HEK293 (cell line): ENCODE measurements around the gene GGA1.

Experiments
- GLI4 ChIP-seq: fragments of 450-650 bp; formaldehyde crosslinking; IDR thresholded peaks from 2 replicates; pipeline ENCODE4 v1.5.1; 2016; ENCODE audit warnings: missing biosample characterization, missing genetic modification characterization
- GLIS2 ChIP-seq: fragments of 450-650 bp; formaldehyde crosslinking; IDR thresholded peaks from 2 replicates; pipeline ENCODE4 v1.5.1; 2016; ENCODE audit warnings: missing biosample characterization, missing genetic modification characterization
- SETDB1 ChIP-seq: IDR thresholded peaks from one replicate; pipeline ENCODE4 v1.6.1; 2017; ENCODE audit warnings: mild to moderate bottlenecking, low read length, moderate library complexity, mixed read lengths; ENCODE audit not compliant: insufficient read length
- SP7 ChIP-seq: fragments of 450-650 bp; formaldehyde crosslinking; IDR thresholded peaks from 2 replicates; pipeline ENCODE4 v1.5.1; 2016; ENCODE audit warnings: missing biosample characterization, missing genetic modification characterization
- YY1 ChIP-seq: fragments of 450-650 bp; formaldehyde crosslinking; IDR thresholded peaks from 2 replicates; pipeline ENCODE4 v1.5.1; 2018; ENCODE audit warnings: missing biosample characterization, missing genetic modification characterization
- ZBTB20 ChIP-seq: fragments of 450-650 bp; formaldehyde crosslinking; IDR thresholded peaks from 2 replicates; pipeline ENCODE4 v1.5.1; 2016; ENCODE audit warnings: missing biosample characterization, missing genetic modification characterization
- ZBTB48 ChIP-seq: fragments of 450-650 bp; formaldehyde crosslinking; IDR thresholded peaks from 2 replicates; pipeline ENCODE4 v1.5.1; 2016; ENCODE audit warnings: missing biosample characterization, missing genetic modification characterization
- ZNF174 ChIP-seq: fragments of 450-650 bp; formaldehyde crosslinking; IDR thresholded peaks from 2 replicates; pipeline ENCODE4 v1.5.0; 2017; ENCODE audit warnings: missing biosample characterization, mild to moderate bottlenecking, missing genetic modification characterization
- ZNF23 ChIP-seq: fragments of 450-650 bp; formaldehyde crosslinking; IDR thresholded peaks from 2 replicates; pipeline ENCODE4 v1.5.1; 2016; ENCODE audit warnings: missing biosample characterization, missing genetic modification characterization, borderline replicate concordance
- ZNF266 ChIP-seq: fragments of 450-650 bp; formaldehyde crosslinking; IDR thresholded peaks from 2 replicates; pipeline ENCODE4 v1.5.1; 2016; ENCODE audit warnings: missing biosample characterization, missing genetic modification characterization, low read depth
- ZNF302 ChIP-seq: fragments of 450-650 bp; formaldehyde crosslinking; IDR thresholded peaks from 2 replicates; pipeline ENCODE4 v1.5.1; 2016; ENCODE audit warnings: missing biosample characterization, missing genetic modification characterization, low read depth
- ZNF426 ChIP-seq: fragments of 450-650 bp; formaldehyde crosslinking; IDR thresholded peaks from 2 replicates; pipeline ENCODE4 v1.5.1; 2017; ENCODE audit warnings: missing biosample characterization, missing genetic modification characterization, mild to moderate bottlenecking, inconsistent platforms, moderate library complexity
- ZNF48 ChIP-seq: fragments of 450-650 bp; formaldehyde crosslinking; IDR thresholded peaks from 2 replicates; pipeline ENCODE4 v1.5.1; 2016; ENCODE audit warnings: missing biosample characterization, missing genetic modification characterization
- ZNF501 ChIP-seq: fragments of 450-650 bp; formaldehyde crosslinking; IDR thresholded peaks from 2 replicates; pipeline ENCODE4 v1.5.1; 2016; ENCODE audit warnings: missing biosample characterization, missing genetic modification characterization
- ZNF521 ChIP-seq: fragments of 450-650 bp; formaldehyde crosslinking; IDR thresholded peaks from 2 replicates; pipeline ENCODE4 v1.5.1; 2017; ENCODE audit warnings: missing biosample characterization, mild to moderate bottlenecking, missing genetic modification characterization
- ZNF555 ChIP-seq: fragments of 450-650 bp; formaldehyde crosslinking; conservative IDR thresholded peaks from 2 replicates; pipeline ENCODE4 v1.5.1; 2017; ENCODE audit warnings: missing biosample characterization, mild to moderate bottlenecking, missing genetic modification characterization, inconsistent platforms
- ZNF629 ChIP-seq: fragments of 450-650 bp; formaldehyde crosslinking; IDR thresholded peaks from 2 replicates; pipeline ENCODE4 v1.5.1; 2017; ENCODE audit warnings: missing biosample characterization, missing genetic modification characterization
- ZNF670 ChIP-seq: fragments of 450-650 bp; formaldehyde crosslinking; IDR thresholded peaks from 2 replicates; pipeline ENCODE4 v1.5.1; 2016; ENCODE audit warnings: missing biosample characterization, missing genetic modification characterization, low read depth
- ZNF76 ChIP-seq: fragments of 450-650 bp; formaldehyde crosslinking; IDR thresholded peaks from 2 replicates; pipeline ENCODE4; 2016; ENCODE audit warnings: low read depth, missing biosample characterization, missing genetic modification characterization, borderline replicate concordance
- ZNF785 ChIP-seq: fragments of 450-650 bp; formaldehyde crosslinking; IDR thresholded peaks from 2 replicates; pipeline ENCODE4 v1.5.1; 2016; ENCODE audit warnings: missing biosample characterization, missing genetic modification characterization
- ZNF830 ChIP-seq: fragments of 450-650 bp; IDR thresholded peaks from 2 replicates; pipeline ENCODE4 v1.5.0; 2018; ENCODE audit warnings: missing biosample characterization, missing genetic modification characterization, low read depth, mild to moderate bottlenecking, moderate library complexity
- ZSCAN30 ChIP-seq: fragments of 450-650 bp; IDR thresholded peaks from 2 replicates; pipeline ENCODE4 v1.5.1; 2018; ENCODE audit warnings: missing biosample characterization, mild to moderate bottlenecking, missing genetic modification characterization, moderate library complexity
- ZXDB ChIP-seq: fragments of 450-650 bp; formaldehyde crosslinking; IDR thresholded peaks from 2 replicates; pipeline ENCODE4 v1.5.1; 2016; ENCODE audit warnings: missing biosample characterization, missing genetic modification characterization
- TF ChIP-seq, protein P1 (sequence below): fragments of 450-650 bp; formaldehyde crosslinking; IDR thresholded peaks from 2 replicates; pipeline ENCODE4 v1.5.1; 2016; ENCODE audit warnings: missing biosample characterization, missing genetic modification characterization
- TF ChIP-seq, protein P2 (sequence below): fragments of 450-650 bp; formaldehyde crosslinking; IDR thresholded peaks from 2 replicates; pipeline ENCODE4 v1.5.1; 2016; ENCODE audit warnings: missing biosample characterization, missing genetic modification characterization, borderline replicate concordance
- TF ChIP-seq, protein P3 (sequence below): fragments of 450-650 bp; formaldehyde crosslinking; IDR thresholded peaks from 2 replicates; pipeline ENCODE4 v1.5.1; 2016; ENCODE audit warnings: missing biosample characterization, missing genetic modification characterization
- TF ChIP-seq, protein P4 (sequence below): fragments of 450-650 bp; formaldehyde crosslinking; IDR thresholded peaks from 2 replicates; pipeline ENCODE4 v1.5.1; 2016; ENCODE audit warnings: missing biosample characterization, missing genetic modification characterization
- TF ChIP-seq, protein P5 (sequence below): fragments of 450-650 bp; formaldehyde crosslinking; IDR thresholded peaks from 2 replicates; pipeline ENCODE4 v1.5.1; 2016; ENCODE audit warnings: missing biosample characterization, missing genetic modification characterization, low read depth
- TF ChIP-seq, protein P6 (sequence below): fragments of 450-650 bp; formaldehyde crosslinking; IDR thresholded peaks from 2 replicates; pipeline ENCODE4 v1.5.1; 2017; ENCODE audit warnings: missing biosample characterization, mild to moderate bottlenecking, missing genetic modification characterization, moderate library complexity

The GGA1 gene

DNA sequence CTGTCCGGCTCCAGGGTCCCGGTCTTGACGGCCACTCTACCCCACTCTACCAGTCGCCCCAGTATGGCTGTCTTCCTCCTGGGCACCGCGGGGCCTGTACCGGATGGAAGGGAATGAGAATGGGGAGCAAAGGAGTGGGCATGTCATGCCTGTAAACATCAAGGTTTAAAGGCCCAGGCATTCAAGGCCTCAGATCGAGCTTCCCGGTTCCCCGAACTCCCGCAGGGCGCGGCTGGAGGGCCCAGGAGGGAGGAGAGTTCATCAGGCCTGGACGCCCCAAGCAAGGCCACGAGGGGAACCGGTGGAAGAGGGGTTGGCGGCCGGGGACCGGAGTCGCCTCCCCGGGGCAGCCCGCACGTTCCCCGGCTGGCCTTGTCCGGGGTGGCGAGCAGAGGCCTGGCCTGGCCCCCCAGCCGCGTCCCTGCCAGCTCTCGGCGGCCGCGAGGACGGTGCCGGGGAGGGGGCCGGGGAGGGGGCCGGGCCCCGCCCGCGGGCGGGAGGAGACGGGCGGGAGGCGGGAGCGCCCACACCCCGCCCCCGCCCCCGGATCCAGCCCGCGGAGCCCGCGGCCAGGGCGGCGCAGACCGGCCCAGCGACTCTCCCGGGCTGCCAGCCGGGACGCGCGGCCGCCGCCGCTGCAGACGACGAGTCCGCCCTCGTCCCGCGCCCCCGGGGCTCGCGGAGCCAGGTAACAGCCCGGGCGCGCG lies 48.6 kb upstream of the GGA1 start, which contains the start of gene CDC42EP1 (continued):
- TF ChIP-seq, protein P1, sequence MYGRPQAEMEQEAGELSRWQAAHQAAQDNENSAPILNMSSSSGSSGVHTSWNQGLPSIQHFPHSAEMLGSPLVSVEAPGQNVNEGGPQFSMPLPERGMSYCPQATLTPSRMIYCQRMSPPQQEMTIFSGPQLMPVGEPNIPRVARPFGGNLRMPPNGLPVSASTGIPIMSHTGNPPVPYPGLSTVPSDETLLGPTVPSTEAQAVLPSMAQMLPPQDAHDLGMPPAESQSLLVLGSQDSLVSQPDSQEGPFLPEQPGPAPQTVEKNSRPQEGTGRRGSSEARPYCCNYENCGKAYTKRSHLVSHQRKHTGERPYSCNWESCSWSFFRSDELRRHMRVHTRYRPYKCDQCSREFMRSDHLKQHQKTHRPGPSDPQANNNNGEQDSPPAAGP (tag by site-specific recombination): peak; percentile 76
- no peak for TF ChIP-seq ZNF785 (tag by site-specific recombination)
- no peak for TF ChIP-seq ZNF521 (tag by site-specific recombination)
- TF ChIP-seq ZNF629 (tag by site-specific recombination): peak; percentile 12; the same call in 1 of the 2 replicates
- no peak for TF ChIP-seq ZNF302
- no peak for TF ChIP-seq ZNF266 (tag by site-specific recombination)
- TF ChIP-seq ZNF76 (tag by site-specific recombination): no peak
- TF ChIP-seq ZNF555 (tag by site-specific recombination): no peak
- no peak for TF ChIP-seq ZNF174 (tag by site-specific recombination)
- TF ChIP-seq, protein P2, sequence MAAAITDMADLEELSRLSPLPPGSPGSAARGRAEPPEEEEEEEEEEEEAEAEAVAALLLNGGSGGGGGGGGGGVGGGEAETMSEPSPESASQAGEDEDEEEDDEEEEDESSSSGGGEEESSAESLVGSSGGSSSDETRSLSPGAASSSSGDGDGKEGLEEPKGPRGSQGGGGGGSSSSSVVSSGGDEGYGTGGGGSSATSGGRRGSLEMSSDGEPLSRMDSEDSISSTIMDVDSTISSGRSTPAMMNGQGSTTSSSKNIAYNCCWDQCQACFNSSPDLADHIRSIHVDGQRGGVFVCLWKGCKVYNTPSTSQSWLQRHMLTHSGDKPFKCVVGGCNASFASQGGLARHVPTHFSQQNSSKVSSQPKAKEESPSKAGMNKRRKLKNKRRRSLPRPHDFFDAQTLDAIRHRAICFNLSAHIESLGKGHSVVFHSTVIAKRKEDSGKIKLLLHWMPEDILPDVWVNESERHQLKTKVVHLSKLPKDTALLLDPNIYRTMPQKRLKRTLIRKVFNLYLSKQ (tag by site-specific recombination): no peak
- TF ChIP-seq ZNF426 (tag by site-specific recombination): no peak
- TF ChIP-seq YY1: peak; percentile 29; the same call in 1 of the 2 replicates
- TF ChIP-seq ZNF23 (tag by site-specific recombination): no peak
- no peak for TF ChIP-seq ZNF670 (tag by site-specific recombination)
- no peak for TF ChIP-seq GLI4
- 0 out of 2 replicates have a peak, but pooled peaks have one; percentile 68 for TF ChIP-seq ZBTB48 (tag by site-specific recombination)
- TF ChIP-seq, protein P3, sequence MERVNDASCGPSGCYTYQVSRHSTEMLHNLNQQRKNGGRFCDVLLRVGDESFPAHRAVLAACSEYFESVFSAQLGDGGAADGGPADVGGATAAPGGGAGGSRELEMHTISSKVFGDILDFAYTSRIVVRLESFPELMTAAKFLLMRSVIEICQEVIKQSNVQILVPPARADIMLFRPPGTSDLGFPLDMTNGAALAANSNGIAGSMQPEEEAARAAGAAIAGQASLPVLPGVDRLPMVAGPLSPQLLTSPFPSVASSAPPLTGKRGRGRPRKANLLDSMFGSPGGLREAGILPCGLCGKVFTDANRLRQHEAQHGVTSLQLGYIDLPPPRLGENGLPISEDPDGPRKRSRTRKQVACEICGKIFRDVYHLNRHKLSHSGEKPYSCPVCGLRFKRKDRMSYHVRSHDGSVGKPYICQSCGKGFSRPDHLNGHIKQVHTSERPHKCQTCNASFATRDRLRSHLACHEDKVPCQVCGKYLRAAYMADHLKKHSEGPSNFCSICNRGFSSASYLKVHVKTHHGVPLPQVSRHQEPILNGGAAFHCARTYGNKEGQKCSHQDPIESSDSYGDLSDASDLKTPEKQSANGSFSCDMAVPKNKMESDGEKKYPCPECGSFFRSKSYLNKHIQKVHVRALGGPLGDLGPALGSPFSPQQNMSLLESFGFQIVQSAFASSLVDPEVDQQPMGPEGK (tag by site-specific recombination): peak; percentile 81
- peak; percentile 90 for TF ChIP-seq ZBTB20 (tag by site-specific recombination)
- TF ChIP-seq, protein P4, sequence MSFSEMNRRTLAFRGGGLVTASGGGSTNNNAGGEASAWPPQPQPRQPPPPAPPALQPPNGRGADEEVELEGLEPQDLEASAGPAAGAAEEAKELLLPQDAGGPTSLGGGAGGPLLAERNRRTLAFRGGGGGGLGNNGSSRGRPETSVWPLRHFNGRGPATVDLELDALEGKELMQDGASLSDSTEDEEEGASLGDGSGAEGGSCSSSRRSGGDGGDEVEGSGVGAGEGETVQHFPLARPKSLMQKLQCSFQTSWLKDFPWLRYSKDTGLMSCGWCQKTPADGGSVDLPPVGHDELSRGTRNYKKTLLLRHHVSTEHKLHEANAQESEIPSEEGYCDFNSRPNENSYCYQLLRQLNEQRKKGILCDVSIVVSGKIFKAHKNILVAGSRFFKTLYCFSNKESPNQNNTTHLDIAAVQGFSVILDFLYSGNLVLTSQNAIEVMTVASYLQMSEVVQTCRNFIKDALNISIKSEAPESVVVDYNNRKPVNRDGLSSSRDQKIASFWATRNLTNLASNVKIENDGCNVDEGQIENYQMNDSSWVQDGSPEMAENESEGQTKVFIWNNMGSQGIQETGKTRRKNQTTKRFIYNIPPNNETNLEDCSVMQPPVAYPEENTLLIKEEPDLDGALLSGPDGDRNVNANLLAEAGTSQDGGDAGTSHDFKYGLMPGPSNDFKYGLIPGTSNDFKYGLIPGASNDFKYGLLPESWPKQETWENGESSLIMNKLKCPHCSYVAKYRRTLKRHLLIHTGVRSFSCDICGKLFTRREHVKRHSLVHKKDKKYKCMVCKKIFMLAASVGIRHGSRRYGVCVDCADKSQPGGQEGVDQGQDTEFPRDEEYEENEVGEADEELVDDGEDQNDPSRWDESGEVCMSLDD: peak; percentile 71
- 0 out of 2 replicates have a peak, but pooled peaks have one; percentile 23 for TF ChIP-seq ZXDB
- TF ChIP-seq, protein P5, sequence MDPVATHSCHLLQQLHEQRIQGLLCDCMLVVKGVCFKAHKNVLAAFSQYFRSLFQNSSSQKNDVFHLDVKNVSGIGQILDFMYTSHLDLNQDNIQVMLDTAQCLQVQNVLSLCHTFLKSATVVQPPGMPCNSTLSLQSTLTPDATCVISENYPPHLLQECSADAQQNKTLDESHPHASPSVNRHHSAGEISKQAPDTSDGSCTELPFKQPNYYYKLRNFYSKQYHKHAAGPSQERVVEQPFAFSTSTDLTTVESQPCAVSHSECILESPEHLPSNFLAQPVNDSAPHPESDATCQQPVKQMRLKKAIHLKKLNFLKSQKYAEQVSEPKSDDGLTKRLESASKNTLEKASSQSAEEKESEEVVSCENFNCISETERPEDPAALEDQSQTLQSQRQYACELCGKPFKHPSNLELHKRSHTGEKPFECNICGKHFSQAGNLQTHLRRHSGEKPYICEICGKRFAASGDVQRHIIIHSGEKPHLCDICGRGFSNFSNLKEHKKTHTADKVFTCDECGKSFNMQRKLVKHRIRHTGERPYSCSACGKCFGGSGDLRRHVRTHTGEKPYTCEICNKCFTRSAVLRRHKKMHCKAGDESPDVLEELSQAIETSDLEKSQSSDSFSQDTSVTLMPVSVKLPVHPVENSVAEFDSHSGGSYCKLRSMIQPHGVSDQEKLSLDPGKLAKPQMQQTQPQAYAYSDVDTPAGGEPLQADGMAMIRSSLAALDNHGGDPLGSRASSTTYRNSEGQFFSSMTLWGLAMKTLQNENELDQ (tag by site-specific recombination): no peak
- TF ChIP-seq GLIS2 (tag by site-specific recombination): peak; percentile 92
- peak; percentile 59; the same call in 1 of the 2 replicates for TF ChIP-seq ZSCAN30 (tag by site-specific recombination)
- TF ChIP-seq ZNF501: 0 out of 2 replicates have a peak, but pooled peaks have one; percentile 21
- peak; percentile 42; the same call in 1 of the 2 replicates for TF ChIP-seq SP7 (tag by site-specific recombination)
- TF ChIP-seq ZNF830 (tag by site-specific recombination): no peak
- TF ChIP-seq SETDB1: no peak
- no peak for TF ChIP-seq ZNF48 (tag by site-specific recombination)
- TF ChIP-seq, protein P6, sequence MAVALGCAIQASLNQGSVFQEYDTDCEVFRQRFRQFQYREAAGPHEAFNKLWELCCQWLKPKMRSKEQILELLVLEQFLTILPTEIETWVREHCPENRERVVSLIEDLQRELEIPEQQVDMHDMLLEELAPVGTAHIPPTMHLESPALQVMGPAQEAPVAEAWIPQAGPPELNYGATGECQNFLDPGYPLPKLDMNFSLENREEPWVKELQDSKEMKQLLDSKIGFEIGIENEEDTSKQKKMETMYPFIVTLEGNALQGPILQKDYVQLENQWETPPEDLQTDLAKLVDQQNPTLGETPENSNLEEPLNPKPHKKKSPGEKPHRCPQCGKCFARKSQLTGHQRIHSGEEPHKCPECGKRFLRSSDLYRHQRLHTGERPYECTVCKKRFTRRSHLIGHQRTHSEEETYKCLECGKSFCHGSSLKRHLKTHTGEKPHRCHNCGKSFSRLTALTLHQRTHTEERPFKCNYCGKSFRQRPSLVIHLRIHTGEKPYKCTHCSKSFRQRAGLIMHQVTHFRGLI (tag by site-specific recombination): 0 out of 2 replicates have a peak, but pooled peaks have one; percentile 17
